Hindlimb muscle (tissue), 1 donor: ENCODE measurements around the gene DOCK4. TPM values are rescaled to one million over a fixed set of nuclear protein-coding genes. Genes with fewer than 3 reads are reported as not detected.

Experiments
- DNase-seq: peaks from one replicate; pipeline ENCODE4 v3.0.0-alpha.2; 2013
- polyA plus RNA-seq: library from polyadenylated mRNA; unstranded; fragments of 120-200 nt; gene quantifications from one replicate; pipeline ENCODE4 v1.2.1, GENCODE V29; 2013; ENCODE audit not compliant: insufficient read length

DOCK4 gene
- polyA plus RNA-seq, 1 donor = 10.6 TPM

- DNase-seq = no peak
Measured at GRCh38 chr7:112188257-112188656, 17.9 kb downstream of the DOCK4 start.

GRCh38 chr7:112186300-112186699, 19.9 kb downstream of the DOCK4 start:
- DNase-seq = no peak

- DNase-seq = no peak
Measured at GRCh38 chr7:112185005-112185834, 21.0 kb downstream of the DOCK4 start.

GRCh38 chr7:112184455-112184854, 21.7 kb downstream of the DOCK4 start:
- no peak for DNase-seq

- no peak for DNase-seq
Measured at GRCh38 chr7:112183266-112183665, 22.9 kb downstream of the DOCK4 start.

- no peak for DNase-seq
Measured at GRCh38 chr7:112182749-112183148, 23.4 kb downstream of the DOCK4 start.

GRCh38 chr7:112180223-112180622, 26.0 kb downstream of the DOCK4 start:
- DNase-seq = no peak

- no peak for DNase-seq
Measured at GRCh38 chr7:112176693-112177415, 29.3 kb downstream of the DOCK4 start.

GRCh38 chr7:112176241-112176640, 30.0 kb downstream of the DOCK4 start:
- no peak for DNase-seq

- DNase-seq = no peak
Measured at GRCh38 chr7:112174192-112174591, 32.0 kb downstream of the DOCK4 start.

- DNase-seq = no peak
Measured at GRCh38 chr7:112173568-112173905, 32.7 kb downstream of the DOCK4 start.

GRCh38 chr7:112172870-112173567, 33.2 kb downstream of the DOCK4 start:
- peak; percentile 20 for DNase-seq

- DNase-seq = no peak
Measured at GRCh38 chr7:112171673-112172072, 34.5 kb downstream of the DOCK4 start.

- DNase-seq = no peak
Measured at GRCh38 chr7:112168915-112169314, 37.3 kb downstream of the DOCK4 start.

- DNase-seq = no peak
Measured at GRCh38 chr7:112167147-112167546, 39.1 kb downstream of the DOCK4 start.

- DNase-seq = no peak
Measured at GRCh38 chr7:112162784-112163506, 43.3 kb downstream of the DOCK4 start.

GRCh38 chr7:112162142-112162766, 43.9 kb downstream of the DOCK4 start:
- no peak for DNase-seq

- DNase-seq = no peak
Measured at GRCh38 chr7:112161253-112162141, 44.7 kb downstream of the DOCK4 start.

- no peak for DNase-seq
Measured at GRCh38 chr7:112160771-112161150, 45.4 kb downstream of the DOCK4 start.

- DNase-seq = no peak
Measured at GRCh38 chr7:112160130-112160770, 45.9 kb downstream of the DOCK4 start.

GRCh38 chr7:112159351-112159750, 46.8 kb downstream of the DOCK4 start:
- DNase-seq = no peak
